Hepatocyte (in vitro differentiated cells): ENCODE measurements around the gene IGFL2.

ENCODE experiments used
- EZH2 ChIP-seq: fragments of 200-600 bp; sonication (generic); IDR thresholded peaks from 2 replicates; pipeline ENCODE4 v1.6.1; 2016; ENCODE audit warnings: antibody characterized with exemption, mild to moderate bottlenecking, borderline replicate concordance
- EZH2phosphoT487 ChIP-seq: fragments of 200-600 bp; sonication (generic); IDR thresholded peaks from one replicate; pipeline ENCODE4 v1.6.1; 2018; ENCODE audit warnings: antibody characterized with exemption, mild to moderate bottlenecking, low read depth, moderate library complexity; ENCODE audit not compliant: unreplicated experiment, severe bottlenecking
- TF ChIP-seq, protein P1 (sequence below): fragments of 200-600 bp; sonication (generic); IDR thresholded peaks from 2 replicates; pipeline ENCODE4 v1.5.1; 2016; ENCODE audit warnings: antibody characterized with exemption, mild to moderate bottlenecking; ENCODE audit not compliant: poor library complexity

DNA sequence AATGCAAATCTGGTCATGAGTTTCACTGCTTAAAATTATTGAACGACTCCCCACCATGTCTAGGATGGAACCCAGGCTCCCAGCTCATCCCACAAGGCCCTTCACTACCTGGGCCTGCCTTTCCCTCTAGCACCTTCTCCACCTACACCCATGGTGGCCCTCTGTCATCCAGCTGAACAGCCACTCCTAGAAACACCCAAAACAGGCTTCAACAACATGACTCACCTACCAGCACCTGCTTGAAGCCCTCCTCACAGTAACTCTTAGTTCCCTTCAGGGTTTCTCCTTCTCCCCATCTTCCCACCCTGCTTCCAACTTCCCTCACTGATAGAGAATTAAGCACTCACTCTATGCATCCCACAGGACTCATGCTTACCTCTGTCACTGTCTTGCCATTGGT is 6.6 kb upstream of the IGFL2 start:
- TF ChIP-seq, protein P1, sequence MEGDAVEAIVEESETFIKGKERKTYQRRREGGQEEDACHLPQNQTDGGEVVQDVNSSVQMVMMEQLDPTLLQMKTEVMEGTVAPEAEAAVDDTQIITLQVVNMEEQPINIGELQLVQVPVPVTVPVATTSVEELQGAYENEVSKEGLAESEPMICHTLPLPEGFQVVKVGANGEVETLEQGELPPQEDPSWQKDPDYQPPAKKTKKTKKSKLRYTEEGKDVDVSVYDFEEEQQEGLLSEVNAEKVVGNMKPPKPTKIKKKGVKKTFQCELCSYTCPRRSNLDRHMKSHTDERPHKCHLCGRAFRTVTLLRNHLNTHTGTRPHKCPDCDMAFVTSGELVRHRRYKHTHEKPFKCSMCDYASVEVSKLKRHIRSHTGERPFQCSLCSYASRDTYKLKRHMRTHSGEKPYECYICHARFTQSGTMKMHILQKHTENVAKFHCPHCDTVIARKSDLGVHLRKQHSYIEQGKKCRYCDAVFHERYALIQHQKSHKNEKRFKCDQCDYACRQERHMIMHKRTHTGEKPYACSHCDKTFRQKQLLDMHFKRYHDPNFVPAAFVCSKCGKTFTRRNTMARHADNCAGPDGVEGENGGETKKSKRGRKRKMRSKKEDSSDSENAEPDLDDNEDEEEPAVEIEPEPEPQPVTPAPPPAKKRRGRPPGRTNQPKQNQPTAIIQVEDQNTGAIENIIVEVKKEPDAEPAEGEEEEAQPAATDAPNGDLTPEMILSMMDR = no peak
- TF ChIP-seq EZH2 (no peak), EZH2phosphoT487 (no peak)
